ENCODE data around the gene AKAP17A.
"Not testable (repeated sequence)": the region's sequence is repeated elsewhere in the genome, so short reads cannot be mapped to it uniquely, and the experiment has no call there.

The AKAP17A gene, protein sequence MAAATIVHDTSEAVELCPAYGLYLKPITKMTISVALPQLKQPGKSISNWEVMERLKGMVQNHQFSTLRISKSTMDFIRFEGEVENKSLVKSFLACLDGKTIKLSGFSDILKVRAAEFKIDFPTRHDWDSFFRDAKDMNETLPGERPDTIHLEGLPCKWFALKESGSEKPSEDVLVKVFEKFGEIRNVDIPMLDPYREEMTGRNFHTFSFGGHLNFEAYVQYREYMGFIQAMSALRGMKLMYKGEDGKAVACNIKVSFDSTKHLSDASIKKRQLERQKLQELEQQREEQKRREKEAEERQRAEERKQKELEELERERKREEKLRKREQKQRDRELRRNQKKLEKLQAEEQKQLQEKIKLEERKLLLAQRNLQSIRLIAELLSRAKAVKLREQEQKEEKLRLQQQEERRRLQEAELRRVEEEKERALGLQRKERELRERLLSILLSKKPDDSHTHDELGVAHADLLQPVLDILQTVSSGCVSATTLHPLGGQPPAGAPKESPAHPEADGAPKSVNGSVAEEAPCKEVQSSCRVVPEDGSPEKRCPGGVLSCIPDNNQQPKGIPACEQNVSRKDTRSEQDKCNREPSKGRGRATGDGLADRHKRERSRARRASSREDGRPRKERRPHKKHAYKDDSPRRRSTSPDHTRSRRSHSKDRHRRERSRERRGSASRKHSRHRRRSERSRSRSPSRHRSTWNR

DNA sequence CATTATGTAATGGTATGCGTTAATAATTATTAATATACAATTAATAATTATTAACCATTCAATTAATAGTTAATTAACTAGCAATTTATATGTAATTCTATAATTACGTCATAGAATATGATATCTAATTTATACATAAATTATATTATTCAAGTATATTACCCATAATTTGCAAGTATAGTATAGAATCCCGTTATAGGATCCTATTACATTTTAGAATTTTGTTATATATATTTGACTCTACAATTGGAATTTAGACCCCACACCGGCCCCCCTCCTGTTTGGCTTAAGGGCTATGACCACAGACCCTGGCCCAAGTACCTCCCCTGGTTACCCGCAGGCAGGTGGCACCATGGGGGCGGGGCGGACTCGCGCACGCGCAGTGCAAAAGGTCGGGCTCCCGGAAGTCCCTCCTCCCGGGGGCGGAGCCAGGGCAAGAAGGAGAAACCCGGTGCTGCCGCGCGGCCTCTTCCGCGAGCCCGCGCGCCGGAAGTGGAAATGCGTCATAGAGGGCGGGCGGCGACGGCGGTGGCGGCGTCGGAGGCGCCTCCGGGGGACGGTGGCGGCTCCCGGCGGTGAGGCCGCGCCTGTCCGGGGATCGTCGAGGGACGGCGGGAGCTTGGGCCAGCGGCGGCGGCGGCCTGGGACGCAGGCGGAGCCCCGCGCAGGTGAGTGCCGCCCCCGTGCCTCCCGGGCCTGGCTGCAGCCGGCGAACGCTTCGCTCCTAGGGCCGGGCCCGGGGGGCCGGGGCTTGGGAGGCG, at the start of gene AKAP17A:
Gene AKAP17A (plus strand): TSS at position 503 of the 761 bp plus-strand sequence. CDS start 1,859 bp downstream, outside the sequence.
- DNase-seq: peak; percentile 74

DNA sequence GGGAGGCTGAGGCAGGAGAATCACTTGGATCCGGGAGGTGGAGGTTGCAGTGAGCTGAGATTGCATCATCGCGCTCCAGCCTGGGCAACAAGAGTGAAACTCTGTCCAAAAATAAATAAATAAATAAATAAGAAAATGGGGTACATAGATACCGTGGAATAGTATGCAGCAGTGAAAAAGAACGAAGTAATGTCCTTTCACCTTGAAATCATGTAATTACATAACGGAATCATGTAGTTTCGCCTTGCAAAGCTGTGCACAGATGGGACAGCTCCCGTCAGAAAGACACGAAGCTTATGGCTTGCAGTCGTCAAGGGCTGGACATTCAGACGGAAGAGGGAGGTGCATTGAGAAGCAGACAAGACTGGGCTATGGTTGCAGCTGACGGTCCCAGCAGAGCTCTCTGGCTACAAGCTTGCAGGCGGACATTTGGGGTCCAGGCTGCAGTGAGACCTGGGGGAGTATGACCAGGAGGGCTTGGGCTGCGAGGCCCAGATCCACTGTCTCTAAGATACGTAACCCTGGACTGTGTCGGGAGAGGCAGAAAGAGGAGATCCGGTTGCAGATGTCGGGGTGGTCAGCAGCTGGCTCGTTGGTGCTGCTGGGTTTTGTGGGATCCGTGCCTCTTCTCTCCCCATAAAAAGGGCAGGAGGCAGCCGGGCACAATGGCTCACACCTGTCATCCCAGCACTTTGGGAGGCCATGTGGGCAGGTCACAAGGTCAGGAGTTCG, 48.2 kb upstream of the AKAP17A start:
- no peak for DNase-seq

DNA sequence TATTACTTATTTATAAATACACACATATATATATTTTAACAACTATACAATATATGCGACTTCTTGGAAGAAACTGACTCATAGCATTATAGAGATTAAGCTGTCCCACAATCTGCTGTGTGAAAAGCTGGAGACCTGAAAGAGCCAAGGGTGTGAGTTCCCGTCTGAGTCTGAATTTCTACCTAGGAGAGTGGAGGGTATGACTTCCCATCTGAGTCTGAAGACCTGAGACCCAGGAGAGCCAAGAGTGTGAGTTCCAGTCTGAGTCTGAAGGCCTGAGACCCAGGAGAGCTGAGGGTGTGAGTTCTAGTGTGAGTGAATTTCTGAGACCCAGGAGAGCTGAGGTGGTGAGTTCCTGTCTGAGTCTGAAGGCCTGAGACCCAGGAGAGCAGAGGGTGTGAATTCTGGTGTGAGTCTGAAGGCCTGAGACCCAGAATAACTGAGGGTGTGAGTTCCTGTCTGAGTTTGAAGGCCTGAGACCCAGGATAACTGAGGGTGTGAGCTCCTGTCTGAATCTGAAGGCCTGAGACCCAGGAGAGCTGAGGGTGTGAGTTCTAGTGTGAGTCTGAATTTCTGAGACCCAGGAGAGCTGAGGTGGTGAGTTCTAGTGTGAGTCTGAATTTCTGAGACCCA, 45.5 kb upstream of the AKAP17A start:
- no peak for DNase-seq

DNA sequence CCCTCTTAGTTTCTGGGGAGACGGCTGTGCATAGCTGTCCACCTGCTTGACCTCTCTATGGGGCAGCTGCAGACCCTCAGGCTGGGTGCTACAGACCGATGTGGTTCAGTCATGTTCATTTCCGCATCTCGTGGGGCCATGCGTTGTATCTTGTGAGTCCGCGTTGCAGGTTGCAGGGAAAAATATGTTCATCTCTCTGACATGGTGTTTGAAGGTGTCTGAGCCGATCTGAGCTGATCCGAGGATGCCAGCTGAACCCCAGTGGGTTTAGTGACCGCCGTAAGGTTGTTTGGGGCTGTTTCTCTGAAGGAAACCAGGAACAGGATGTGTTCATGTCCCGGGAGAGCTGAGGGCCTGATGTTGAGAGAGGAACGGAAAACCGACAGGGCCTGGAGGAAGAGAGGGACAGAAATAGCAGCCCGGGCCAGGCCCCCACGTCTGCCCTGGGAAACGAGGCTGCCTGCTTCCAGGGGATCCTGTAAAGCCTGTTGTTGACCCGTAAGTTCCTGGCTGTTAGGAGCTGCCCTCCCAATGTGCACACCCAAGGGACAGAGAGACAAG, 44.6 kb upstream of the AKAP17A start:
- no peak for DNase-seq

DNA sequence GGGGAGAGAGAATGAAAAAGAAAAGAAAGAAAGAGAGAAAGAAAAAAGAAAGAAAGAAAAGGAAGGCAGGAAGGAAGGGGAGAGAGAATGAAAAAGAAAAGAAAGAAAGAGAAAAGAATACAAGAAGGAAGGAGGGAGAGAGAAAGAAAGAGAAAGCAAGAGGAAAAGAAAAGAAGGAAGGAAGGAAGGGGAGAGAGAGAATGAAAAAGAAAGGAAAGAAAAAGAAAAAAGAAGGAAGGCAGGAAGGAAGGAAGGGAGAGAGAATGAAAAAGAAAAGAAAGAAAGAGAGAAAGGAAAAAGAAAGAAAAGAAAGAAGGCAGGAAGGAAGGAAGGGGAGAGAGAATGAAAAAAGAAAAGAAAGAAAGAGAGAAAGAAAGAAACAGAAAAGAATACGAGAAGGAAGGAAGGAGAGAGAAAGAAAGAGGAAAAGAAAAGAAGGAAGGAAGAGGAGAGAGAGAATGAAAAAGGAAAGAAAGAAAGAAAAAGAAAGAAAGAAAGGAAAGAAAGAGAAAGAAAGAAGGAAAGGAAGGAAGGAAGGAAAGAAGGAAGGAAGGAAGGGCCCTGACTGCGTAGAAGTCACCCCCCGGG, 39.4 kb upstream of the AKAP17A start:
- no peak for DNase-seq

DNA sequence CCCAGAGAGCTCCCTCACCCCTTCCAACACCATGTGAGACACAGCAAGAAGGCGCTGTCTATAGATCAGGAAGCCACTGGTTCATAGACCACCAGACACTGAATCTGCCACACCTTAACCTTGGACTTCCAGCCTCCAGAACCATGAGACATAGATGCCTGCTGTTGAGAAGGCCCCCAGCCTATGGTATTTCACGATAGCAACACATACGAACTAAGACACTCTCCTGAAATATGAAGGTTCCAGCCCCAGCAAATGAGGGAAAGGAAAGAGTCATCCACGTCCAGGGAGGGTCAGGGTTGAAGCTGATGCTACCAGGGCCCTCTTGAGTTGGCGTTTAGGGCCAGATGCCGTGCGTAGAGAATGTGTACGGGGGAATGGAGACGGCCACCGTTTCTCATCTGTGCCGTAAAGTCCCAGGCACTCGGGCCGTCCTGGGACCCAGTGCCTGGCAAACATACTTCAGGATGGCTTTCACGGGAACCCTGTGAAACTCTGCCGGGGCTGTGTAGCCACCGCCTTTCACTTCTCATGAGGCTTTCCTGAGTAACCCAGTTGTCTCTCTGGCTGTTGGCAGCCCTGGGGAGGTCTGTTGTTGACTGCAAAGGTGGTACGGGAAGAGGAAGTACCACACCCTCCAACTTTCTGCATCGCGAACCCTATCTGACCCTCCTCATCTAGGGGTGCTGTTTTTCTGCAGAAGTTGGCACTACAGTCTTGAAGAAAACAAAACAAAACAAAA, 36.8 kb upstream of the AKAP17A start:
- no peak for DNase-seq

DNA sequence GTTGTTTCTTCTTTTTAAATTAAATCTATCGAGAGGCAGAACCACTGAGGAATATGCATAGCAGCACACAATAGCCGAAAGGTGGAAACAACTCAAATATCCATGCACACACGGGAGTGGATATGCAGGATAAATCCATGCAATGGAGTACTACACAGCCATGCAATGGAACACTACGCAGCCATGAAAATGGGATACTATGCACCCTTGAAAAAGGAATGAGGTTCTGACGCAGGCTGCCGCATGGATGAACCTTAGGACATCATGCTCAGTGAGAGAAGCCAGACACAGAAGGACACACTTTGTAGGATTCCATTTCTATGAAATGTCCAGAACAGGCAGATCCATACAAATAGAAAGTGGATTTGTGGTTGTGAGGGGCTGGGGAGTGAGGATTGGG, 36.0 kb upstream of the AKAP17A start:
- DNase-seq: no peak

DNA sequence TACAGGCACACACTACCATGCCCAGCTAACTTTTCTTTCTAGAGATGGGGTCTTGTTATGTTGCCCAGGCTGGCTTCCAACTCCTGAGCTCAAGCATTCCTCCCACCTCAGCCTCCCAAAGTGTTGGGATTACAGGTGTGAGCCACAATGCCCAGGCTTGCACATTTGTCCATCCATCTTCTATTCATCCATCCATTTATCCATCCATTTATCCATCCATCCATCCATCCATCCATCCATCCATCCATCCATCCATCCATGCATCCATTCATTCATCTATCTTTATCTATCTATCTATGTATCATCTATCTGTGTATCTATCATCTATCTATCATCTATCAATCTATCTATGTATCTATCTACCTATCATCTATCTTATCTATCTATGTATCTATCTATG, 34.0 kb upstream of the AKAP17A start:
- not testable (repeated sequence) for DNase-seq

DNA sequence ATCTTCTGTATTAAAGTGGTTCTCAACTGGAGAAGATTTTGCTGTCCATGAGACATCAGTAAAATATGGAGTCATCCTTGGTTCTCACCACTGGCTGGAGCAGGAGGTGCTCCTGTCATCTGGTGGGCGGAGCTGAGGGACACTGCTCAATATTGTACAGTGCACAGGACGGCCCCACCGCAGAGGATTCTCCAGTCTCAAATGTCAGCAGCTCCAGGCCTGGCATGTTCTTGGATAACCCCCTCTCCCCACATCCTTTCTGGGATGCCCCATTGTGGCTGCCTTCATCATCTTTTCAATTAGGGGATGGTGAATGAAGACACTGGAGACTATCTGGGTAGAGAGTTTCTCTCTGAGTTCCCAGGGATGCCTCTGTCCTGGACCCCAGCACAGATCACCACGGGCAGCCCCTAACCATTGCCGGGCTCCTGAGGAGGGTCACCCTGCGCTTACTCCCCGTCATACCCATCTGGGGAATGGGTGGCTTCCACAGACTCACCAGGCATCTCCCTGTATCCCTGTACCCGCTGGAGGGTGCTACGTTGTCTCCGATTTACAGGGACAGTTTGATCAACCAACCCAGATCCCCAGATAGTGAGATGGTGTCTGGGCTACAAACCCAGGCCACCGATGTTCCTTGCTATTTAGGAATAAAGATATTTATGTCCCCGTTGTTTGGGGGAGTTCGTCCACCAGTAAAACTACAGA, 32.5 kb upstream of the AKAP17A start:
- no peak for DNase-seq

DNA sequence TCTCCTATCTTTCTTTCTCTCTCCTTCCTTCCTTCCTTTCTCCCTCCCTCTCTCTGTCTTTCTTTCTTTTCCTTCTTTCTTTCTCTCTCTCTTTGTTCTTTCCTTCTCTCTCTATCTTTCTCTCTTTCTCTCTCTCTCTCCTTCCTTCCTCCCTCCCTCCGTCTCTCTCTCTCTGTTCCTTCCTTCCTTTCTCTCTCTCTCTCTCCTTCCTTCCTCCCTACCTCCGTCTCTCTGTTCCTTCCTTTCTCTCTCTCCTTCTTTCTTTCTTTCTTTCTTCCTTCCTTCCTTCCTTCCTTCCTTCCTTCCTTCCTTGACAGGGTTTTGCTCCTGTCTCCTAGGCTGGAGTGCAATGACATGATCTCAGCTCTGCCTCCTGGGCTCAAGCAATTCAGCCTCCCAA, 30.2 kb upstream of the AKAP17A start:
- no peak for DNase-seq

DNA sequence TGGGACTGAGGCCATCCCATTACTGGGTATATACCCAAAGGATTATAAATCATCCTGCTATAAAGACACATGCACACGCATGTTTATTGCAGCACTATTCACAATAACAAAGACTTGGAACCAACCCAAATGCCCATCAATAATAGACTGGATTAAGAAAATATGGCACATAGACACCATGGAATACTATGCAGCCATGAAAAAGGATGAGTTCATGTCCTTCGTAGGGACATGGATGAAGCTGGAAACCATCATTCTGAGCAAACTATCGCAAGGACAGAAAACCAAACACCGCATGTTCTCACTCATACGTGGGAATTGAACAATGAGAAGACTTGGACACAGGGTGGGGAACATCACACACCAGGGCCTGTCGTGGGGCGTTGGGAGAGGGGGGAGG, 27.3 kb upstream of the AKAP17A start:
- not testable (repeated sequence) for DNase-seq

DNA sequence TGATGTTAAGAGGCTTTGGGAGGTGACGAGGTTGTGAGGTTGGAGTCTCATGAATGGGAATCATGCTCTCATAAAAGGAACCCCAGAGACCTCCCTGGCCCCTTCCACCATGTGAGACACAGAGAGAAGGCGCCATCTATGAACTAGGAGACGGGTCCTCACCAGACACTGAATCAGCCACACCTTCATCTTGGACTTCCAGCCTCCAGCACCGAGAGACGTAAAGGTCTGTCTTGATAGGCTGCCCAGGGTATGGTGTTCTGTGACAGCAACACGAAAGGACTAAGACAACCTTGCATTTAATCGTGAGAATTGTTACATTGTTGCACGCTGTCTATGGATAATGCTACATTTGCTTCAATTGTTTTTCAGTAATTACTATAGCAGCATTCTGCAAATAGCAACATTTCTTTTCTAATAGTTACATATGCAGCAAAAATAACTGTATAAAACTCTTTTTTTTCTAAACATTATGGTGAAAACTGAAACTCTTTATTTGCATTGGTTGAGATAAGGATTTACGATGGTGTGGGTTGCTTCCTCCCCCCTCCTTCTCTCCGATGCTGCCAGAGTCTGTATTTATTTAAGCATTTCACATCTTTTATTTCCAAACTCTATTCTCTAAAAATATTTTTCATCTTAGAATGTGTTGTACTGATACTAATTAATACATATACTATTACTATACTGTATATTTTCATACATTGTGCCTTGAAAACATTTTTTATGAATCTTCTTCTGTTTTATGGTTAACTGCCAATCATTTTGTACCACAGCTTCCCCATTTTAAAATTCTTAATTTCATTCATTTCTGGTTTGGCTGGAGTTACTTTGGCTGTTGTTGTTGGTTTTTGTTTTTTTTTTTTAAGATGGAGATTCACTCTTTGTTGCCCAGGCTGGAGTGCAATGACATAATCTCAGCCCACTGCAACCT, 26.4 kb upstream of the AKAP17A start:
- no peak for DNase-seq

DNA sequence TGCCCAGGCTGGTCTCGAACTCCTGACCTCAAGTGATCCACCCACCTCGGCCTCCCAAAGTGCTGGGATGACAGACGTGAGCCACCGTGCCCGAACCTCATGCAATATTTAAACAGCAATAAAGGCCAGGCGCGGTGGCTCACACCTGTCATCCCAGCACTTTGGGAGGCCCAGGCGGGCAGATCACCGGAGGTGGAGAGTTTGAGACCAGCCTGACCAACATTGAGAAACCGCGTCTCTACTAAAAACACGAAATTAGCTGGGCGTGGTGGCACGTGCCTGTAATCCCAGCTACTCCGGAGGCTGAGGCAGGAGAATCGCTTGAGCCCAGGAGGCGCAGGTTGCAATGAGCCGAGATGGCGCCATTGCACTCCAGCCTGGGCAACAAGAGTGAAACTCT, 17.2 kb upstream of the AKAP17A start:
- not testable (repeated sequence) for DNase-seq

DNA sequence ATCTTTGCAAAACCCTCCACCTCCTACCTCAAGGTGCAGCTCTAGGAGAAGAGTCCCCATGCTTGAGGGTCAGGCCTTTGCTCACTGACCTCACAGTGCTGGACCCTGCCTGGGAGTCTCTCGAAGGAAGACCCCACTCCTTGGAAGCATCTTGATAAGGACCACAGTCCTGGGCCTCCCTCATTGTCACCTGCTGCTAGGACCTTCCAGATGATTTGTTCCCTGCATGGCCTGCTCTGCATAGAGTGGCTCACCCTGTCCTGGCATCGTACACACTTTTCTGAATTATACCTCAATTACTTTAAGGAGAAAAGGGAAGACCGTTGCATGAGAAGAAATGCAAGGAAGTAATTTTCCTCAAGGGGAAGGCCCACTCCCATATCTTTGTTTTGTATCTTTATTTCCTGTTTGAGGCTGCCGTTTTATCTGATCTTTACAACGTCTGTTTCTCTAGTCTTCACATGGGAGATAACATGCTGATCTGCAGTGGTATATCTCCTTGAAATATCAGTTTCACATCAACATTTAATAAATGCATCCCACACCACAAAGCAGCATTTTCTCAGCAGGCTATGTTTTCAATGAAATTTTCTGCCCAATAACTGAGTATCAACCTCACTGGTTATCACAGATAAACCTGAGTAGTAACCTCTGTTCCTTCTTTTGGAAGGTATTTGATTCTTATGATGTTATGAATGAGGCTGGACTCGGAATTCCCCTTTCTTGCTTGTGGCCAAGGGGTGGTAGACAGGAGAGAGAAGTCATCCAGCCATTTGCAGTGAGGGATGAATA, 15.0 kb upstream of the AKAP17A start:
- no peak for DNase-seq

DNA sequence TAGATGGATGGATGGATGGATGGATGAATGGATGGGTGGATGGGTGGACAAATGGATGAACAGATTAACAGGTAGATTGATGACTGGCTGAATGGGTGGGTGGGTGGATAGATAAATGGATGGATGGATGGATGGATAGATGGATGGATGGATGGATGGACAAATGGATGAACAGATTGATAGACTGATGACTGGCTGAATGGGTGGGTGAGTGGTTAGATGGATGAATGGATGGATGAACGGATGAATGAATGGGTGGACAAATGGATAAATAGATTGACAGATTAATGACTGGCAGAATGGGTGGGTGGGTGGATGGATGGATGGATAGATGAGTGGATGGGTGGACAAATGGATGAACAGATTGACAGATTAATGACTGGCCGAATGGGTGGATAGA, 13.6 kb upstream of the AKAP17A start:
- no peak for DNase-seq

DNA sequence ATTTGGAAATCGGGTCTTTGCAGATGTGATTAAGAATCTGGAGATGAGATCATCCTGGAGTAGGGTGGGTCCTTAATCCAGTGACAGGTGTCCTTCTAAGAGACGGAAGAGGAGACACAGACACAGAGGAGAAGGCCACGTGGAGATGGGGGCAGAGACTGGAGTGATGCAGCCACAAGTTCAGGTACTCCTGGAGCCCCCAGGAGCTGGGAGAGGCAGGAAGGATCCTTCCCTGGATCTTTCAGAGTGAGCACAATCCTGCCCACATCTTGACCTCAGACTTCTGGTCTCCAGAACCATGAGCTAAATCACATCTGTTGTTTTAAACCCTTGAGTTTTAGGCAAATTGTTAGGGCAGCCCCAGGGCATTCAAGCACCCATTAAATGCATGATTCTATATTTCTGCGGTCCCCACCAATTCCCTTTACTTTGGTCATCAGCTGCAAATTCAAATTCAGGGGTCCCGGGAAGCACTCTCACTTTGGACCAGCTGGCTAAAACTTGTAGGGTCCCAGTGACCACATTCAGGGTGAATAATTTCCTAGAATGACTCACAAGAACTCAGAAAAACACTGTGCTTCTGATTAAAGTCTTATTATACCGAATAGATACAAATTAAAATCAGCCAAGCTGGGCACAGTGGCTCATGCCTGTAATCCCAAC, 12.8 kb upstream of the AKAP17A start:
- DNase-seq: no peak

DNA sequence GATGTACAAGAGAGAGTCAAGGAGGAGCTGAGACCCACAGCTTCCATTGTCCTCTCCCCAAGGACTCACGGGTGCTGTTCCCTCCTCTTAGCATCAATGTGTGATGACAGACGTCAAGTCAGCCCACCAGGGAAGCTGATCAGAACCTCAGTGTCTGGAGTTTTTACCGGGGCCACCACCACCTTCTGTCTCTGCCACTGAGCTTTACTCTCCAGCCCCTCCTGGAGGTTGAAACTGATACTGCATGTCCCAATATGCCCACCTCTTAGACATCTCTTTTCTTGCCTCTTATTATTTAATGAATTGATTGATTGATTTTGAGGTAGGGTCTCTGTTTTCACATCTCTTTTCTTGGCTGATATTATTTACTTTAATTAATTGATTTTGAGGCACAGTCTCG, 10.3 kb upstream of the AKAP17A start:
- no peak for DNase-seq
